Neural progenitor cell (in vitro differentiated cells): ENCODE results near the gene GYPA.
"Not testable (repeated sequence)": the region's sequence is repeated elsewhere in the genome, so short reads cannot be mapped to it uniquely, and the experiment has no call there.

Source experiments
- EZH2 ChIP-seq: fragments of 200-600 bp; sonication (generic); IDR thresholded peaks from 2 replicates; pipeline ENCODE4 v1.6.1; 2017; ENCODE audit warnings: antibody characterized with exemption, mild to moderate bottlenecking, moderate library complexity
- EZH2phosphoT487 ChIP-seq: fragments of 200-600 bp; sonication (generic); IDR thresholded peaks from 2 replicates; pipeline ENCODE4 v1.6.1; 2017; ENCODE audit warnings: antibody characterized with exemption
- TF ChIP-seq, protein P1 (sequence below): fragments of 200-600 bp; sonication (generic); IDR thresholded peaks from 2 replicates; pipeline ENCODE4 v1.5.1; 2017; ENCODE audit warnings: antibody characterized with exemption, mild to moderate bottlenecking

DNA sequence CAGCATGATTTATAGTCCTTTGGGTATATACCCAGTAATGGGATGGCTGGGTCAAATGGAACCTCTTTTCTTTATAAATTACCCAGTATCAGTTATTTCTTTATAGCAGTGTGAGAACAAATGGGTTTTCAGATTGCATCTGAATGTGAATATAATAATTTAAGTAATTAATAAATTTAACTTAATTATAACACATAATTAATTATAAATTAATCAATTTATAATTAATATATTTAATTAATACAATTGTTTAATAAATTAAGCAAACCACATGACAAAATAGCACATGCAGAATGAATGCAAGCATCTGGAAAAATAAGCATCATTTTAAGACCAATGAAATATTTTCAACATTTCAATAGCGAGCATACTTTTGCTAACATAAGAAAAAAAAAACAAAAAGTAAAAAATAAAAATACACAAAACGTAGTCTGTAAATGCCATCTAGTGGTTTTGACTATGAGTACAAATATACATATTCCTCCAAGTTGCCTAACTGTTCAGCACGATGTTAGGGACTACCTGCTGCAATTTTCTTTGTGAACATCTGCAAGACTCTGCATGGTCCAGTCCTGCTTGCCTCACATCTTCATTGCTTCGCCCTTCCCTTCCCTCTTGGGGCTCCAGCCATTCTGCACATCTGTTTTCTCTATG lies 16.4 kb downstream of the GYPA start:
- TF ChIP-seq, protein P1, sequence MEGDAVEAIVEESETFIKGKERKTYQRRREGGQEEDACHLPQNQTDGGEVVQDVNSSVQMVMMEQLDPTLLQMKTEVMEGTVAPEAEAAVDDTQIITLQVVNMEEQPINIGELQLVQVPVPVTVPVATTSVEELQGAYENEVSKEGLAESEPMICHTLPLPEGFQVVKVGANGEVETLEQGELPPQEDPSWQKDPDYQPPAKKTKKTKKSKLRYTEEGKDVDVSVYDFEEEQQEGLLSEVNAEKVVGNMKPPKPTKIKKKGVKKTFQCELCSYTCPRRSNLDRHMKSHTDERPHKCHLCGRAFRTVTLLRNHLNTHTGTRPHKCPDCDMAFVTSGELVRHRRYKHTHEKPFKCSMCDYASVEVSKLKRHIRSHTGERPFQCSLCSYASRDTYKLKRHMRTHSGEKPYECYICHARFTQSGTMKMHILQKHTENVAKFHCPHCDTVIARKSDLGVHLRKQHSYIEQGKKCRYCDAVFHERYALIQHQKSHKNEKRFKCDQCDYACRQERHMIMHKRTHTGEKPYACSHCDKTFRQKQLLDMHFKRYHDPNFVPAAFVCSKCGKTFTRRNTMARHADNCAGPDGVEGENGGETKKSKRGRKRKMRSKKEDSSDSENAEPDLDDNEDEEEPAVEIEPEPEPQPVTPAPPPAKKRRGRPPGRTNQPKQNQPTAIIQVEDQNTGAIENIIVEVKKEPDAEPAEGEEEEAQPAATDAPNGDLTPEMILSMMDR = not testable (repeated sequence)
- not testable (repeated sequence) for TF ChIP-seq EZH2, EZH2phosphoT487
